AG09309 (cell line): ENCODE data around the gene MPHOSPH8.

Experiments used
- DNase-seq: peaks from one replicate; pipeline ENCODE4 v3.0.0-alpha.2; 2010; ENCODE audit warnings: low read depth
- H3K4me3 ChIP-seq: 2 replicates; pipeline ENCODE4 v1.5.1; 2011; ENCODE audit warnings: mild to moderate bottlenecking, low read depth, low read length, moderate library complexity; ENCODE audit not compliant: control insufficient read depth
- CTCF ChIP-seq: IDR thresholded peaks from 2 replicates; pipeline ENCODE4 v1.5.1; 2011; ENCODE audit warnings: mild to moderate bottlenecking, low read depth, low read length, inconsistent platforms; ENCODE audit not compliant: insufficient read depth, control insufficient read depth; ENCODE audit errors: missing control alignments

Gene MPHOSPH8

GRCh38 chr13:19663416-19663979 is 30.0 kb downstream of the MPHOSPH8 start:
- H3K4me3 ChIP-seq, result no peak overlapping the region
- DNase-seq, result no peak
- no peak for TF ChIP-seq CTCF

- DNase-seq, result no peak
- no peak overlapping the region for H3K4me3 ChIP-seq
- TF ChIP-seq CTCF, result no peak
Measured at GRCh38 chr13:19664481-19665230, 31.2 kb downstream of the MPHOSPH8 start.

GRCh38 chr13:19665427-19665859 is 32.0 kb downstream of the MPHOSPH8 start:
- no peak for DNase-seq
- H3K4me3 ChIP-seq, result no peak overlapping the region
- TF ChIP-seq CTCF, result no peak

- H3K4me3 ChIP-seq, result no peak overlapping the region
- DNase-seq, result no peak
- no peak for TF ChIP-seq CTCF
Measured at GRCh38 chr13:19668778-19669177, 35.3 kb downstream of the MPHOSPH8 start.

GRCh38 chr13:19670147-19670546 is 36.7 kb downstream of the MPHOSPH8 start:
- H3K4me3 ChIP-seq, result no peak overlapping the region
- DNase-seq, result no peak
- TF ChIP-seq CTCF, result no peak

GRCh38 chr13:19672990-19673389 is 39.5 kb downstream of the MPHOSPH8 start:
- no peak for DNase-seq
- TF ChIP-seq CTCF, result no peak
- no peak overlapping the region for H3K4me3 ChIP-seq
